ENCODE data around the gene CRYBA4.

CRYBA4 gene

GRCh38 chr22:26660961-26661578 lies 39.3 kb downstream of the CRYBA4 start:
- DNase-seq (ENCODE audit: low read depth in 2 of 2): no peak

GRCh38 chr22:26662160-26662559 lies 40.4 kb downstream of the CRYBA4 start:
- DNase-seq (ENCODE audit: low read depth in 2 of 2): no peak

- DNase-seq (ENCODE audit: low read depth in 2 of 2): no peak
Observed at GRCh38 chr22:26663374-26663923, 41.7 kb downstream of the CRYBA4 start.

- DNase-seq (ENCODE audit: low read depth in 2 of 2): no peak
Observed at GRCh38 chr22:26665813-26666231, 44.1 kb downstream of the CRYBA4 start.

GRCh38 chr22:26667140-26667539 lies 45.4 kb downstream of the CRYBA4 start:
- no peak for DNase-seq (ENCODE audit: low read depth in 2 of 2)

GRCh38 chr22:26669060-26669481 lies 47.3 kb downstream of the CRYBA4 start:
- no peak for DNase-seq (ENCODE audit: low read depth in 2 of 2)

GRCh38 chr22:26670459-26670858 lies 48.7 kb downstream of the CRYBA4 start:
- DNase-seq (ENCODE audit: low read depth in 2 of 2): no peak

GRCh38 chr22:26671317-26672059 lies 49.7 kb downstream of the CRYBA4 start:
- DNase-seq (ENCODE audit: low read depth in 2 of 2): peak; percentile 56 to 63

GRCh38 chr22:26672060-26672471 lies 50.3 kb downstream of the CRYBA4 start:
- no peak for DNase-seq (ENCODE audit: low read depth in 2 of 2)

- DNase-seq (ENCODE audit: low read depth in 2 of 2): peak; percentile 87 to 88
Observed at GRCh38 chr22:26672590-26673468, 51.1 kb downstream of the CRYBA4 start.

- DNase-seq (ENCODE audit: low read depth in 2 of 2): no peak
Observed at GRCh38 chr22:26673486-26673885, 51.7 kb downstream of the CRYBA4 start.

- no peak for DNase-seq (ENCODE audit: low read depth in 2 of 2)
Observed at GRCh38 chr22:26674211-26675190, 52.7 kb downstream of the CRYBA4 start.

- DNase-seq (ENCODE audit: low read depth in 2 of 2): no peak
Observed at GRCh38 chr22:26675687-26676268, 54.0 kb downstream of the CRYBA4 start.

- DNase-seq (ENCODE audit: low read depth in 2 of 2): no peak
Observed at GRCh38 chr22:26677217-26677616, 55.5 kb downstream of the CRYBA4 start.

GRCh38 chr22:26679003-26679629 lies 57.4 kb downstream of the CRYBA4 start:
- peak in 1 of 2 donors; percentile 50 for DNase-seq (ENCODE audit: low read depth in 2 of 2)

Data from stimulated activated CD8-positive, alpha-beta memory T cell treated with anti-CD3 and anti-CD28 coated beads, Interleukin-15, amount 100 ng/mL, for 48 hours (primary cell).